NCI-H2081 (cell line): ENCODE data around the gene SCN9A.
"Not testable (repeated sequence)": the region's sequence is repeated elsewhere in the genome, so short reads cannot be mapped to it uniquely, and the experiment has no call there.

Experiments
- DNase-seq, 2 experiments: peaks; one replicate each; lab custom pipeline; 2025; lab: John Stamatoyannopoulos, UW

Gene SCN9A

GRCh38 chr2:166334805-166335204 lies 40.9 kb downstream of the SCN9A start:
- DNase-seq = peak in 1 of 2 experiments; percentile 35

DNA sequence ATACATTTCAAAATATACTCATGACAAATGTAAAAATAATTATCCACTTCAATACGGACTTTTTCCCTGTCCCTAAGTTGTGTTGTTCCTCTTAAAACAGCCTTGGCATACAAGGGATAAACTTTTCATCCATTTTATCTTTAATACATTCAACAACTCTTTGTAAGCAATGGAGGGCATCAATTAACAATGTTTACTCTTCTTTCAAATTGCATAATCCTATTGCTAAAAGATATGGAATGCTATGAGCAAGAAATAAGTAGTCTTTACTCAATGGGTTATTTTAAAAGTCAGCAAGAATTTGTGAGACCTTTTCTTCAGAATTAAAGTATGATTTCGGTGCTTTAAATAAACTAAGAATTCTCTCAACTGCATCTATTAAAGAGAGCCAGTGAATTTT lies 41.9 kb downstream of the SCN9A start:
- DNase-seq = no peak

- DNase-seq = no peak
Observed at GRCh38 chr2:166332106-166332505, 43.6 kb downstream of the SCN9A start.

GRCh38 chr2:166331468-166331867 lies 44.3 kb downstream of the SCN9A start:
- DNase-seq = no peak

DNA sequence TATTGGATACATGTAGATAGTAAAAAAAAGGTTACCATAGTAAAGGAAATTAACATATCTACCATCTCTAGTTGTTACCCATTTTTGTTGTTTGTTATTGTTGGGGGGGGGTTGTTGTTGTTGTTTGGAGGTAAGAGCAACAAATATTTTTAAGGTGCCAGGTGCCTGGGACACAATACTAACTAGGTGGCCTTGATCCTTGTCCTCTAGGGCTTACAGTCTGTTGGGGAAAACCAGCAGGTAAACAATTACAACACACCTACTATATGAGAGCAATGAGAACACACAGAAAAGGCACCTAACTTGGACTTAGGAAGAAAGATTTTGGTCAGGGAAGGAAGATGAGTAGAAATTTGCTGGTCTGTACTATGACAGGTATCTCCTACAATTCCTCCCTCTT lies 46.3 kb downstream of the SCN9A start:
- no peak for DNase-seq

- no peak for DNase-seq
Observed at GRCh38 chr2:166328147-166328546, 47.6 kb downstream of the SCN9A start.

DNA sequence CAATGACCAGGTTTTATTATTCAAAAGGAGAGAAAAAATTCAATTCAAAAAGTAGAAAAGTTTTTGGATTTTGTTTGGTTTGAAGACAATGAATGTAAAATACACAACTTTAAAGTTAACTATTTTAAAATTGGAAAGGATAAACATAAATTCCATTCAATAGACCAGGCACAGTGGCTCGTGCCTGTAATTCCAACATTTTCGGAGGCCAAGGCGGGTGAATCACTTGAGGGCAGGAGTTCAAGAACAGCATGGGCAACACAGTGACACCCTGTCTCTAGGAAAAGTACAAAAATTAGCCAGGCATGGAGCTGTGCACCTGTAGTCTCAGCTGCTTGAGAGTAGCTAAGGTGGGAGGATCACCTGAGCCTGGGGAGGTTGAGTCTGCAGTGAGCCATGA lies 54.7 kb downstream of the SCN9A start:
- DNase-seq = no peak

GRCh38 chr2:166314022-166314759 lies 61.6 kb downstream of the SCN9A start:
- DNase-seq = no peak

DNA sequence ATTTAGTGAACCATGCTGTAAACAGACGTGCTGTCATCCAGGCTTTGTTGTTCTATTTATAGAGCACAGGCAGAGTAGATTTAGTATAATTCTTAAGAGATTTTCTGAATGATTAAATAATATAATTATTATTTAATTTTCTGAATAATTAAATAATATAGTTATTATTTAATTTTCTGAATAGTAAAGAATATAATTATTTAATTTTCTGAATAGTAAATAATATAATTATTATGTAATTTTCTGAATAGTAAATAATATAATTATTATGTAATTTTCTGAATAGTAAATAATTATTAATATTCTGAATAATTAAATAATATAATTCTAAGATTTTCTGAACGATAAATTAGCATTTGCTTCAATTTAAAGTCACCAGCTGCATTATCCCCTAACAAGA lies 62.9 kb downstream of the SCN9A start:
- DNase-seq = not testable (repeated sequence)

- DNase-seq = no peak
Observed at GRCh38 chr2:166307326-166307725, 68.4 kb downstream of the SCN9A start.

- no peak for DNase-seq
Observed at GRCh38 chr2:166304656-166305055, 71.1 kb downstream of the SCN9A start.

DNA sequence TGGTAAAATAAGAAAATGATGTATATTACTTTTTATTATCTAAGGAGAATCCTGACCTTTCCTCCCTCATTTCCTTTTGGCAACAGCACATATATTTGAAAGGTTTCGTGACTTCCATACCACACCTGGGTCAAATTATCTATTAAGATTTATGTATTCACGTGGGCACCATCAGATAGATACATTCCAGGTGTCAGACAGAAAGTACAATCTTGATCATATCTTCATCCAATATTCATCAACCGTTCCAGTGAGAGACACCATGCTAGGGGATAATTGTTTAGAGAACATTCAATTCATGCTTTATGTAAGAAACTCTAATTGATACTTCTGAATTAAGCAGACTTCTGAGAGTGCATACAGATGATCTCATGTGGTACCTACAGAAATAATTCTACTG lies 73.7 kb downstream of the SCN9A start:
- DNase-seq = no peak

- DNase-seq = no peak
Observed at GRCh38 chr2:166297951-166298350, 77.8 kb downstream of the SCN9A start.

DNA sequence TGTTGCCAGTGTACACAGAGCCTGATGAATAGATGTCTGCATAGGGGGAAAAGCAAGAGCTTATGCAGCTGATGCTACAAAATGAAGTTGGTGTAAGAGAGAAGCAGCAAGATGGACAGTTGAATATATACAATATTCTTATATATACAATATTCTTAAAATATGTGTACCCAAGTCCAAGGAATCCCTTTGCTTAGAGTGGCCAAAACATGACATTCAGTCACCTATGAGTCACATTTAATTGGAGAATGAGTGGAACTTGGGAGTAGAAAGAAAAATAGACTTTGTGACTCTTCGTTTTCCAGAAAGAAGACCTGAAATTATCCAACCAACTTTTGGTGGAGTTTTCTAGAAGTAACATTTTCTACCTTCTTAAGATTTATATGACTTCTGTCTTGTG lies 81.8 kb downstream of the SCN9A start:
- no peak for DNase-seq

- DNase-seq = no peak
Observed at GRCh38 chr2:166285215-166285614, 90.5 kb downstream of the SCN9A start.

DNA sequence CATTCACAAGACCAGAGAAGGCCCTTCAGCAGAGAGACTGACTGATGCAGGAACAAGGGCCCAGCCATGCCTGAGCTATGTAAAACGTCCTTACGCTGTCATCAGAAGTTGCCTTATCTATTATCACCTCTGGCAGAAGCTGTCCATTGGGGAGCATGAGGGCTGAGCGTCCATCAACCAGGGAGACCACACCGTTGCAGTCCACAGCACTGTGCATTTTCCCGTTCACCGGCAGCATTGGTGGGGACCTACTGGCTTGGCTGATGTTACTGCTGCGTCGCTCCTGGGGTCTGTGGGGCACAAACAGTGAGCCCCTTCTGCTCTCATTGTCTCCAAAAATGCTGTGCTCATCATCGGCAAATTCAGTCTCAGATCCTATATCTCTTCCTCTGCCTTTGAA lies 91.4 kb downstream of the SCN9A start:
- DNase-seq = no peak

- DNase-seq = no peak
Observed at GRCh38 chr2:166282154-166282553, 93.6 kb downstream of the SCN9A start.

DNA sequence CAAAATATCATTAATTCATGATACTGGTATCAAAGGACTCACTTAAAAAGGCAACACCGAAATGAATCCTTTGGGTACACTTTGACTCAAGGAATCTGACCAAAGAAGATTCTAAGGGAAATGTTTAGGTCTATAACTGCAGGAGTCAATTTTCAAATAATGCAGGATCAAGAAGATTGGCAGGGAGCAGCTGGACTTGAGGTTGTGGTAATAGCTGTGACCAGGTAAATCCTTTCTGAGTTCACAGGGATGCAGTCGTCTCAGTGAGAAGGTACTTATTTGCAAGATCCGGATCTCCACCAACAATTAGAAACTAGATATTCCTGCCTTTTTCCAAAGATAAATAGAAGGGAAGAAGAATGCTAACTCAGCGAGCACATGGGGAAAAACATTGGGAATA lies 96.9 kb downstream of the SCN9A start:
- DNase-seq = no peak

DNA sequence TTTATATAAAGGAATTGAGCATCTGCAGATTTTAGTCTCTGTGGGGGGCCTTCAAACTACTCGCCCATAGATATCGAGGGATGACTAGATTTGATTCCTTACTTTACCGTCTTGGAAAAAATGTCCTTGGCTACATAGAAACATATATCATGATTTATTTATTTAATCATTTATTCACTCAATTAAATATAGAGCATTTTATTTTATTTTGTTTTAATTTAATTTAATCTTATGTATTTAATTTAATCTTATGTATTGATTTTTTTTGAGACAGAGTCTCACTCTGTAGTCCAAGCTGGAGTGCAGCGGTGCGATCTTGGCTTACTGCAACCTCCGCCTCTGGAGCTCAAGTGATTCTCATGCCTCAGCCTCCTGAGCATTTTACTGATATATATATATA lies 105.4 kb downstream of the SCN9A start:
- no peak for DNase-seq

DNA sequence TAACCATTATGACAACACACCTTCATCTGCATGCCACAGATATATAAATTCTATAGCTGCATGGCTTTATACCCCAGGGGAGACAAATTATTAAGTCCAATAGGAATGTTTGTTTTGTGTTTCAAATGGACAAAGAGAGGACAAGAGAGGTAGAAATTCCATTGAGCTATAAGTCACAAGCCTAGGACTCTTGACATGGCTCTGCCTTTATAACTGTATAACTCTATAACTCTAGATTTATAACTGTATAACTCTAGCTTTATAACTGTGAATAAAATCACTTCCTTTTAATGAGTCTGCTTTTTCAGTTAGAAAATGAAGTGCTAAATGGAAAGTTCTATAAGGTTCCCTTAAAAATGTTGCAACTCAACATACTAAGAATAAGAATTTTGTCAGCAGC lies 106.4 kb downstream of the SCN9A start:
- DNase-seq = no peak

DNA sequence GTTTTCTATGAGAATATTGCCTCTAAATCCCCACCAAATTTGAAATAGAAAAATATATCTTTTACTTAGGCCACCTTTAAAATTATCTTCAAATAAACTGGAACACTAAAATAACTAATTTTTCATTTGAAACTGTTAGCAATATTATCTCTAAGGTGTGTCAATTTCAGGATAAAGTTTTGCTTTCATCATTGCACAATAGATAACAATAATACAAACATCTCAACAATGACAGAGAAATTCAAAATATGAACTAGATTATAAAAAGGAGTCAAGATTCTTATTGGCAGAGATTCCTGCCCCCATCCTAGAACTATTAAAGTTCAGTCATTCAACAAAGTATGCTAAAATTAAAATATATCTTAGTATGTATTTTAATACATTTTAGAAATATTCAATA lies 117.9 kb downstream of the SCN9A start:
- no peak for DNase-seq

DNA sequence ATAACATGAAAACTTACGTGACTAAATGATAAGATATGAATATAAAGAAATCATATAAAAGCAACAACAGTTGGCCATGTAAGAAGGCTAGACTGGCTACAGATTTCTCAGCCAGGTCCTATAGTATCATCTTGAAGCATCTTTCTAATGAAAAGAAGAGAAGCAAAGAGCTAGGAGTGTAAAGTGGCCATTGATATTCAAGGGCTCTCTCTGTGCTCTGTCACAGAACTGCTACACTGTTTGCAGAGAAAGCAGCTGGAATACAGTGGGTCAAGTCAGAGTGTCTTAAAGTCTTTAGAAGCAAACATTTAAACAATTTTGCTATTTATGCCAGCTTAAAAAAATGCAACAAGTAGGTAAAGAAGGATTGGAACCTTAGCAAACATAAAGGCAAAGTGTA lies 118.8 kb downstream of the SCN9A start:
- no peak for DNase-seq

DNA sequence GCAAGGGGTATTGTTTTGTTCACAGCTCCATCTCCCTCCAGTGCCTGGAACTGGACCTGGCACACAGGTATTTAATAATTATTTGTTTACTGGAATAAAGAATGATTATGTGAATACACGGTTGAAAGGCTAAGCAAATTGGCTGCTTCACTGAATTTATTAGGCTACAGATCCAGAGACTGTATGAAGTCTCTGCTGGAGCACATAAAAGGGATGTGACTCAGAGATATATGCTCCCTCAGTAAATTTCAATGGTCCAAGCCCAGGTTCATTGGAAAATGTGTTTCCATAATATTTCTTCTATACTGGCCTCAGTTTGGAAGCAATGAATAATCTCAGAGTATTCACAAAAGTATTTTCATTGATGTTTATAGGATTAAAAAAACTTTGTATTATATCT lies 126.4 kb downstream of the SCN9A start:
- DNase-seq = no peak

GRCh38 chr2:166246901-166247300 lies 128.8 kb downstream of the SCN9A start:
- DNase-seq = no peak
